Large intestine (tissue), 12 donors: Measurements from ENCODE around the gene OIT3. TPM values are rescaled to one million over a fixed set of nuclear protein-coding genes. Genes with fewer than 3 reads are reported as not detected.

Source experiments
- DNase-seq, 2 donors: peaks; one replicate each; pipeline versions ENCODE4 v3.0.0 to v3.0.0-alpha.2; 2013
- H3K27ac ChIP-seq: one replicate; pipeline ENCODE4 v1.5.1; 2013; ENCODE audit warnings: low read length
- H3K27me3 ChIP-seq: 2 replicates; pipeline ENCODE4 v1.6.1; 2013; ENCODE audit warnings: low read length; ENCODE audit not compliant: control insufficient read depth, insufficient read depth
- H3K36me3 ChIP-seq: 2 replicates; pipeline ENCODE4 v1.6.1; 2013; ENCODE audit warnings: low read length; ENCODE audit not compliant: control insufficient read depth, insufficient read depth
- H3K4me1 ChIP-seq: one replicate; pipeline ENCODE4 v1.6.1; 2013; ENCODE audit warnings: low read length; ENCODE audit not compliant: control insufficient read depth, insufficient read depth
- H3K4me3 ChIP-seq: one replicate; pipeline ENCODE4 v1.5.1; 2013; ENCODE audit warnings: low read length
- H3K9me3 ChIP-seq: one replicate; pipeline ENCODE4 v1.6.1; 2013; ENCODE audit warnings: mild to moderate bottlenecking, low read depth, low read length, moderate library complexity; ENCODE audit not compliant: control insufficient read depth
- WGBS: methylation state at CpG from one replicate; pipeline ENCODE4 v1.1.5; 2013; ENCODE audit warnings: low lambda C conversion rate; ENCODE audit not compliant: insufficient coverage; 5-methylcytosine and 5-hydroxymethylcytosine counted together
- long read RNA-seq, 11 donors: transcript quantifications; one replicate each; lab custom pipeline, GENCODE V29; 2026
- polyA plus RNA-seq: library from polyadenylated mRNA; unstranded; fragments of 120-200 nt; gene quantifications from one replicate; pipeline ENCODE4 v1.2.1, GENCODE V29; 2013

OIT3 gene
- 9.9 TPM for polyA plus RNA-seq
- long read RNA-seq, donor 1 = 0 reads
- long read RNA-seq, donor 2, partial matches to known transcripts = 116 of 121 reads
- long read RNA-seq, donor 2, other reads (novel, unspliced or antisense) = 5 of 121 reads
- long read RNA-seq, donor 3 = 0 reads
- long read RNA-seq, donor 4 = 0 reads
- long read RNA-seq, donor 5, partial matches to known transcripts = 26 of 33 reads
- long read RNA-seq, donor 5, other reads (novel, unspliced or antisense) = 7 of 33 reads
- long read RNA-seq, donor 6, partial matches to known transcripts = 54 of 55 reads
- long read RNA-seq, donor 6, other reads (novel, unspliced or antisense) = 0 of 55 reads
- long read RNA-seq, donor 7, partial matches to known transcripts = 8 of 8 reads
- long read RNA-seq, donor 7, other reads (novel, unspliced or antisense) = 0 of 8 reads
- long read RNA-seq, donor 8, partial matches to known transcripts = 59 of 59 reads
- long read RNA-seq, donor 8, other reads (novel, unspliced or antisense) = 0 of 59 reads
- long read RNA-seq, donor 9, partial matches to known transcripts = 47 of 47 reads
- long read RNA-seq, donor 9, other reads (novel, unspliced or antisense) = 0 of 47 reads
- long read RNA-seq, donor 10, partial matches to known transcripts = 49 of 49 reads
- long read RNA-seq, donor 10, other reads (novel, unspliced or antisense) = 0 of 49 reads
- long read RNA-seq, donor 11, partial matches to known transcripts = 39 of 53 reads
- long read RNA-seq, donor 11, other reads (novel, unspliced or antisense) = 14 of 53 reads

DNA sequence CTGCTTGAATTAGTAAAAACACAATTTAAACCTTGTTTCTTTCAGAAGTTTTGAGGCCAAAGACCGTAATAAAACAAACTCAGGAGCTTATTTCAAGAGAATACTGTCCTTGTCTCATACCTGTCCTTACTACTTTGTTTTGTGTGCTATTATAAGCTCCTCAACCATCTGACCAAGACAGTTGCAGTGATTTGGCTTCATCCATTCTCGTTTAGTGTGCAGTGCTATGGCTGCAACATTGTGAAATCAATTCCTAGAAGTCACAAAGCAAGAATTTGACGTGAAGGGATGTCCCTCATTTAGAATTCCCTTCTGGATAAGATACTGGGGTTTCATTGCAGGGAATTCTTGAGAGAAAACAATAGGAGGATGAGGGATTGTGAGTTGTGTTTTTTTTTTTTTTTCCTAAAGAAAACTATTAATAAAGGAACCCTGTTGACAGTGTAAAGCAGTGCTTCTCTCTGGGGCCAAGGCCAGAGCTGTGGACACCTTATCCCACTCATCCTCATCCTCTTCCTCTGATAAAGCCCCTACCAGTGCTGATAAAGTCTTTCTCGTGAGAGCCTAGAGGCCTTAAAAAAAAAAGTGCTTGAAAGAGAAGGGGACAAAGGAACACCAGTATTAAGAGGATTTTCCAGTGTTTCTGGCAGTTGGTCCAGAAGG is at the start of gene OIT3:
Gene OIT3, plus strand, starts transcription at position 604 of the 663 bp plus-strand sequence. CDS start 60 bp downstream, outside the sequence.
- no peak for DNase-seq
- Histone ChIP-seq H3K36me3 (peaks cover 2% of the 10 kb centered on the region), H3K27me3 (no peaks in the 10 kb centered on the region), H3K4me3 (no peak within 1 kb of the TSS), H3K4me1 (no peaks in the 10 kb centered on the region), H3K9me3 (no peaks in the 10 kb centered on the region), H3K27ac (no peak within 1 kb of the TSS)
- 74% methylated on average over 3 of the region's 4 CpGs for WGBS

DNA sequence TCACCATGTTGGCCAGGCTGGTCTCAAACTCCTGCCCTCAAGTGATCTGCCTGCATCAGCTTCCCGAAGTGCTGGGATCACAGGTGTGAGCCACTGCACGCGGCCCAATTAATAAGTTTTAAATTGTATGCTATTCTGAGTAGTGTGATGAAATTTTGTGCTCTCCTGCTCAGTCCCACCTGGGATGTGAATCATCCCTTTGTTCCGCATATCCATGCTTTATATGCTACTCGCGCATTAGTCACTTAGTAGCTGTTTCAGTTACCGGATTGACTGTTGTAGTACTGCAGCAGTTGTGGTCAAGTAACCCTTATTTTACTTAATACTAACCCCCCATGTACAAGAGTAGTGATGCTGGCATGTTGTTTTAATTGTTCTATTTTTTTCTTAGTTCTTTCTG is 47.3 kb upstream of the OIT3 start:
- Histone ChIP-seq H3K4me3 (no peak overlapping the region), H3K4me1 (no peaks in the 10 kb centered on the region), H3K9me3 (peaks cover under 1% of the 10 kb centered on the region), H3K27ac (no peak overlapping the region), H3K27me3 (no peaks in the 10 kb centered on the region), H3K36me3 (peaks cover 7% of the 10 kb centered on the region)
- DNase-seq = no peak
- no CpG with 5 or more reads among the region's 7 CpGs for WGBS

DNA sequence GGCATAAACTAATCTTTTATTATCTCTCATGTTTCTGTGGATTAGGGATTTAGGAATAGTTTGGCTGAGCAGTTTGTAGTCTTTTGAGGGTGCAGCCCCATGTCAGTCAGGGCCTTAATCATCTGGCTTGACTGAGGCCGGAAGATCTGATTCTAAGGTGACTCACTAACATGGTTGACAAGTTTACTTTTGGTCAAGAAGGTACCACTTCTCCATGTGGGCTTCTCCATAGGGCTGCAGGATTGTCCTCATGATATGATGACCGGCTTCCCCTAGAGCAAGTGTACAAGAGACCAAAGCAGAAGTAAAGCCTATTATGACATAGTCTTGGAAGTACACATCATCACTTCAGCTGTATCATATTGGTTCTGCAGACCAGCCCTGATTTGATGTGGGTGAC is 45.9 kb upstream of the OIT3 start:
- no peak overlapping the region for H3K27ac ChIP-seq
- H3K9me3 ChIP-seq = peaks cover 4% of the 10 kb centered on the region
- WGBS = no CpG with 5 or more reads among the region's 2 CpGs
- H3K36me3 ChIP-seq = peaks cover 7% of the 10 kb centered on the region
- no peaks in the 10 kb centered on the region for H3K4me1 ChIP-seq
- H3K4me3 ChIP-seq = no peak overlapping the region
- H3K27me3 ChIP-seq = no peaks in the 10 kb centered on the region
- DNase-seq = no peak

DNA sequence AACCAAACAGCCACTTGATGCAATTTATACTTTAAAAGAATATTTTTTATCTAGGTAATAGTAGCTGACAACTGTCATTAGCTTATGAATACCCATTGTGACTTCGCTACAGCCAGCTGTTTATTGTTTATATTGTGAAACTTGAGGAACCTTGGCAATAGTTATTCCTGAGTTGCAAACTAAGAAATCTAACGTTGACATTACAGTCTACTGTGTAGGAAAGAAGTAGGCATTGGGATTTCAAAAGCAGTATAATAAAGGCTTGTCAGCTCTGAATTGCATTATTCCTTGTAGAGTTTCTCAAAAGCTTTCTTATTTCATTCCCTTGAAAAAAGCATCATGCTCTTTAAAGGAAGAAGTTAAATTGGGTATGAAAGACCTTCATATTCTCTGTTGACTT is 42.7 kb upstream of the OIT3 start:
- Histone ChIP-seq H3K36me3 (peaks cover 7% of the 10 kb centered on the region), H3K4me1 (no peaks in the 10 kb centered on the region), H3K4me3 (no peak overlapping the region), H3K27me3 (no peaks in the 10 kb centered on the region), H3K9me3 (peaks cover 4% of the 10 kb centered on the region), H3K27ac (no peak overlapping the region)
- no CpG with 5 or more reads among the region's 2 CpGs for WGBS
- no peak for DNase-seq

DNA sequence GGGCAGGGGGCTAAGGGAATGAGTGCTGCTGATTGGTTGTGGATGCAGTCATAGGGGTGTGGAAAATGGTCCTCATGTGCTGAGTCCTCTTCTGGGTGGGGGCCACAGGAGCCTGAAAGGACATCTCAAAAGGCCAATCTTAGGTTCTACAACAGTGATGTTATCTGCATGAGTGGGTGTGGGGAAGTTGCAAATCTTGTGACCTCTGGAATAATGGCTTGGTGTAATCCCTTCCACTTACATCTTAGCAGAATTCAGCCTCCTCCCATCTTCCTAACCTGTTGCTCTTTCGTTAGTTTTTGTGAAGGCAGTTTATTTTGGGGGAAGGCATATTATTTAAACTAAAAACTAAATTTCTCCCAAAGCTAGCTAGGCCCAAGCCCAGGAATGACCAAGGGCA is 42.0 kb upstream of the OIT3 start:
- Histone ChIP-seq H3K27ac (no peak overlapping the region), H3K4me3 (no peak overlapping the region), H3K4me1 (no peaks in the 10 kb centered on the region), H3K9me3 (peaks cover 4% of the 10 kb centered on the region), H3K27me3 (no peaks in the 10 kb centered on the region), H3K36me3 (peaks cover 7% of the 10 kb centered on the region)
- WGBS = no CpG with 5 or more reads among the region's 1 CpG
- no peak for DNase-seq

DNA sequence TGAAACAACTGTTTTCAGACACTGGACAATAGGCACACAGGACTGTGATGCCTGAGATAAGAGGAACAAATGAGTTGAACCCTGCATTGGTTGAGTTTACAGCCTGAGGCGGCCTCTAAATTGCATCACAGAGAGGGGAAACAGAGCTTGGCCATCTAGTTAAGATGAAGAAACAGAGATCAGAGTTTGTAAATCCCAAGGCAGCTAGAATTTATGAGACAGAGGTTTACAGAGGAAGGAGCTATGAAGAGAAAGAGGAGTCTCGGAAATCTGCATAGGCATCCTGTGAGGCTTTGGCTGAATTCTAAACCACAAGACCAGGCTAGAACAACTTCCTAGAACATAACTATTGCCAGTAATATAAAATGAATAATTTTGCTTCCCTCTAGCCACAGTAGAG is 41.0 kb upstream of the OIT3 start:
- H3K4me3 ChIP-seq = no peak overlapping the region
- H3K27me3 ChIP-seq = no peaks in the 10 kb centered on the region
- no peak overlapping the region for H3K27ac ChIP-seq
- peaks cover 4% of the 10 kb centered on the region for H3K9me3 ChIP-seq
- H3K36me3 ChIP-seq = peaks cover 3% of the 10 kb centered on the region
- 80% methylated on average over 1 of the region's 2 CpGs for WGBS
- DNase-seq = no peak
- H3K4me1 ChIP-seq = no peaks in the 10 kb centered on the region

DNA sequence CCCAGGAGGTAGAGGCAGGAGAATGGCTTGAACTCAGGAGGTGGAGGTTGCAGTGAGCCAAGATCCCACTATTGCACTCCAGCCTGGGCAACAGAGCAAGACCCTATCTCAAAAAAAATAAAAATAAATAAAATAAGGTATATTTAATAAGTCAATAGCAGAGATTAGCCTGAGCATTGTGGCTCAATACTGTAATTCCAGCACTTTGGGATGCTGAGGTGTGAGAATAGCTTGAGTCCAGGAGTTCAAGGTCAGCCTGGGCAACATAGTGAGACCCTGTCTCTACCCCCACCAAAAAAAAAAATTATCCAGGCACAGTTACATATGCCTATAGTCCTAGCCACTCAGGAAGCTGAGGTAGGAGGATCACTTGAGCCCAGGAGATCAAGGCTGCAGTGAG is 38.4 kb upstream of the OIT3 start:
- H3K9me3 ChIP-seq = peaks cover 4% of the 10 kb centered on the region
- H3K4me1 ChIP-seq = no peaks in the 10 kb centered on the region
- H3K27ac ChIP-seq = no peak overlapping the region
- no peak overlapping the region for H3K4me3 ChIP-seq
- no peaks in the 10 kb centered on the region for H3K27me3 ChIP-seq
- H3K36me3 ChIP-seq = peaks cover 11% of the 10 kb centered on the region
- no peak for DNase-seq

DNA sequence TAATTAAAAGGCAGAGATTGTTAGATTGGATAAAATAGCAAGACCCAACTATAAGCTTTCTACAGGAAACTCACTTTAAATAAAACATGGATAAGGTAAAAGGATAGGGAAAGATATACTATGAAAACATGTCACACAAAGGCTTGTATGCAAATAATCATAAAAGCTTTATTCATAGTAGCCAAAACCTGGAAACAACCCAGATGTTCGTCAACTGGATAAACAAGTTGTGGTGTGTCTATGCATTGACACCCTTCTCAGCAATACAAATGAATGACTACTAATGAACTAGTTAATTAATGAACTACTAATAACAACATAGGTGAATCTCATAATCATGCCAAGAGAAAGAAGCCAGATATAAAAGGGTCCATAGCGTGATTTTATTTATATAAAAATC is 37.7 kb upstream of the OIT3 start:
- no peaks in the 10 kb centered on the region for H3K27me3 ChIP-seq
- H3K4me3 ChIP-seq = no peak overlapping the region
- peaks cover 4% of the 10 kb centered on the region for H3K9me3 ChIP-seq
- DNase-seq = no peak
- no peak overlapping the region for H3K27ac ChIP-seq
- 100% methylated on average over 2 of the region's 2 CpGs for WGBS
- H3K36me3 ChIP-seq = peaks cover 17% of the 10 kb centered on the region
- H3K4me1 ChIP-seq = no peaks in the 10 kb centered on the region

DNA sequence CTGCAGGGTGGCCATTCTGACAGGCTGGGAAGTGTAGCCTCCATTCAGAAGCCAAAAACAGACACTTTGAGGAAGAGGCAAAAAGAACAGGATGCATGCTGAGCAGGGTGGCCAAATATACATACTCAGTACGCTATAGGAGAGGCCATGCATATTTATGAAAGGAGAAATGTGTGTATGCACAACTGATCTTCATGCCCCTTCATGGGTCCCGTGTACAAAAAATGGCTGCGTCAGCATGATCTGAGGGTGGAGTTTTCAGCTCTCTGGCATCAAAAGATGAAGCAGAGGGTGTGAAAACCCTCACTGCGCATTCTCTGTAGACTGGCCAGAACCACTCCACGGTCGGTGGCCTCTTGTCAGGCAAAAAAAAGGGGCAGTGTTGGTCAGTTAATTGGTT is 35.5 kb upstream of the OIT3 start:
- H3K9me3 ChIP-seq = no peaks in the 10 kb centered on the region
- H3K27ac ChIP-seq = no peak overlapping the region
- no peak overlapping the region for H3K4me3 ChIP-seq
- no peak for DNase-seq
- WGBS = 100% methylated on average over 2 of the region's 6 CpGs
- no peaks in the 10 kb centered on the region for H3K27me3 ChIP-seq
- no peaks in the 10 kb centered on the region for H3K4me1 ChIP-seq
- H3K36me3 ChIP-seq = peaks cover 31% of the 10 kb centered on the region

DNA sequence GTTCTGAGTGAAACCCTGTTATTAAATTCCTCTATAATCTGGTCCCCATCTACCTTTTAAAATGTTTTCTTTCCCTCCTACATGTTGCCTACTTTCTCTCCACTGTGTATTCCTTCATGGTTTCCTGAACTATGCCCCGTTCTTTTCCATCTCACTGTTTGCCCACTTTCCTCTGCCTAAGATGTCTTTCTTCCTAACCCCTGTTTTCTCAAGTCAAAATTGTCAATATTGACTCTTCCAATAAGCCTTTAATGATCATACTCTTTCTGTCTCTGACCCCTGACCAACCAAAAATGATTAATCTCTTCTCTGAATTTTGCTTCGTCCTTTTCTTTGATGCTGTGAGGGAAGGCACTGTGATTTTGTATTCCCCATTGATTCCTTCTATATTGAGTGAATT is 30.6 kb upstream of the OIT3 start:
- 75% methylated on average over 1 of the region's 2 CpGs for whole genome bisulfite sequencing
- H3K36me3 ChIP-seq = peaks cover 44% of the 10 kb centered on the region
- H3K4me3 ChIP-seq = no peak overlapping the region
- H3K9me3 ChIP-seq = no peaks in the 10 kb centered on the region
- H3K27ac ChIP-seq = no peak overlapping the region
- no peaks in the 10 kb centered on the region for H3K4me1 ChIP-seq
- no peaks in the 10 kb centered on the region for H3K27me3 ChIP-seq
- DNase-seq = no peak
